Right lobe of liver (tissue), 6 donors: ENCODE data around the gene PPM1H. TPM values are rescaled to one million over a fixed set of nuclear protein-coding genes. Genes with fewer than 3 reads are reported as not detected.

Experiments used
- ATAC-seq, 4 donors: fragments of 200-7000 bp; cut with Tn5 transposase; one replicate each; pipeline ENCODE4 v1.9.1; 2020; ENCODE audit warnings: mild to moderate bottlenecking in 4 of 4, moderate library complexity in 4 of 4
- DNase-seq, 3 donors: peaks; one replicate each; pipeline ENCODE4 v3.0.0-alpha.2; 2020
- H3K27ac ChIP-seq, 3 donors: fragments of 200-600 bp; one replicate each; pipeline ENCODE4 v1.8.0; 2022
- H3K27me3 ChIP-seq, 2 donors: fragments of 200-600 bp; one replicate each; pipeline ENCODE4 v1.8.0; 2022
- H3K36me3 ChIP-seq, 4 donors: fragments of 200-600 bp; sonication (generic) in 1 of 4; one replicate each; pipeline versions ENCODE4 v1.5.1 to v1.8.0; 2017 to 2022; ENCODE audit warnings: control low read depth in 1 of 4
- H3K4me1 ChIP-seq, 4 donors: fragments of 200-600 bp; sonication (generic) in 1 of 4; one replicate each; pipeline versions ENCODE4 v1.5.1 to v1.8.0; 2017 to 2022; ENCODE audit warnings: control low read depth in 1 of 4
- H3K4me3 ChIP-seq, 3 donors: fragments of 200-600 bp; one replicate each; pipeline ENCODE4 v1.8.0; 2022
- H3K9me3 ChIP-seq, 4 donors: fragments of 200-600 bp; sonication (generic) in 1 of 4; one replicate each; pipeline versions ENCODE4 v1.5.1 to v1.8.0; 2017 to 2022; ENCODE audit warnings: control low read depth in 1 of 4
- CTCF ChIP-seq, 4 donors: fragments of 200-600 bp in 3 of 4; fragments of 450-650 bp in 1 of 4; IDR thresholded peaks; one replicate each; pipeline versions ENCODE4 v1.5.1 to v1.8.0; 2016 to 2022; ENCODE audit warnings: antibody characterized with exemption in 4 of 4, mild to moderate bottlenecking in 2 of 4
- POLR2A ChIP-seq: fragments of 450-650 bp; IDR thresholded peaks from one replicate; pipeline ENCODE4 v1.6.1; 2017; ENCODE audit warnings: antibody characterized with exemption, mild to moderate bottlenecking
- WGBS: methylation state at CpG from one replicate; pipeline ENCODE4 v1.1.6; 2018; ENCODE audit warnings: low coverage, low lambda C conversion rate; ENCODE audit not compliant: insufficient coverage; ENCODE audit errors: missing lambda C conversion rate; 5-methylcytosine and 5-hydroxymethylcytosine counted together
- intact Hi-C, 2 donors: fragments of 100-400 bp; cut with DNase I; formaldehyde crosslinking; loops; one replicate each; pipeline versions ENCODE4 v1.11.2 to v1.14.1; 2022
- total RNA-seq, 6 experiments: library from RNA; depleted of rRNA in 2 of 6; stranded (reverse); fragments of >200 nt in 2 of 6; fragmentation: NEBNext Ultra II Directional in 3 of 6; extraction: Animal tissue kit (Norgen Biotek cat#: 25700) in 3 of 6; gene quantifications; one replicate each; pipeline versions ENCODE4 v1.1.0 to v1.2.4, GENCODE V29; 2016 to 2023
- donor health status: DM: no; HTN: yes; CAD: no.
- donor health status: DM: no; HTN: no; CAD: no.
- donor health status: DM: no; HTN: no; CAD: no.
- donor health status: DM: no; HTN: yes; CAD: no.
- donor health status: DM: no; HTN: yes; CAD: no.

PPM1H gene
- total RNA-seq, 6 experiments from 2014 or later = 3.8 to 9.2 (median 6.5) TPM

DNA sequence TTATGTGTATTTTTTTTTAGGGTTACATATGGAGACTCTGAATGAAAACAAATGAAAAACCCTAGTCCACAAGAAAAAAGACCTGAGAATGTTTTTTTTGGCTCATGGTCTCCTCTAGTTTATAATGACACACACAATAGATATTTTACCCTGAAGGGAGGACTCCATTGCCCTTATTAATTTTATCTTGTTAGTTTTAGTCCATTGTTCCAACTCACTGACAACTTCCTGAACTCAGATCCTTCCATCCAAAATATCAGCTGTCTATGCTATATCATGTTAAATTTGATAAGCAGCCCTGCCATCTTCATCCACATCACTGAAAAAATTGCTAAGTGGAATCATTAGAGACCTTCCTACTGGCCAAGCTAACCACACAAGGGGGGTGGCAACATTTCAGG is 236.2 kb downstream of the PPM1H start:
- TF ChIP-seq POLR2A (no peak), CTCF (IDR thresholded peaks at IDR 0.05) (no peak)
- DNase-seq (no peak), ATAC-seq (no peak)
- peaks cover 0 to 3% (median under 1%) of the 10 kb centered on the region in 4 donors for H3K4me1 ChIP-seq
- H3K27me3 ChIP-seq = no peaks in the 10 kb centered on the region
- no peaks in the 10 kb centered on the region for H3K36me3 ChIP-seq
- no peaks in the 10 kb centered on the region for H3K9me3 ChIP-seq
- intact Hi-C loops = no loop called here
- no peak overlapping the region for H3K4me3 ChIP-seq
- H3K27ac ChIP-seq = no peak overlapping the region

DNA sequence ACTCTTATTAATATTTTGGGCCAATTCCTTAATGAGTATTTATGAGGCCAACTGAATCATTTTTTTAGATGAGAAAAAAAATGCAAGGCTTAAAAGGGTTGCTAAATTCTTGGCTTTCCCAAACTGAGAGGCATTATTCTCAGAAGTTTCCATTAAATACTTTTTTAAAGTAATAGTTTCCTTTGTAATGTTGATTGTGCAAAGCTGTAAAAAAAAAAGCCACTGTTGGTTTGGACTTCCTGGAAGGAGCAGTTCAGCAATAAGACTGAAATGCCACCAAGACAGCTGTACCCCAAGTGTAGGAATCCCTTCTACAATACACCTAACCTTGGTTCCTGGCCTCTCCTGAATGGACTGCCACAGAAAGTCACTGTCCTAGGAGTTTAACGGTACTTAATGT is 237.1 kb downstream of the PPM1H start:
- ATAC-seq = no peak
- Histone ChIP-seq H3K36me3 (no peaks in the 10 kb centered on the region), H3K4me3 (no peak overlapping the region), H3K9me3 (no peaks in the 10 kb centered on the region), H3K27me3 (no peaks in the 10 kb centered on the region), H3K27ac (no peak overlapping the region), H3K4me1 (peaks cover 0 to 3% (median 0%) of the 10 kb centered on the region in 4 donors)
- no peak for DNase-seq
- WGBS = 100% methylated on average over 1 of the region's 1 CpG
- TF ChIP-seq CTCF (IDR thresholded peaks at IDR 0.05) = no peak
- TF ChIP-seq POLR2A = no peak
- intact Hi-C loops = no loop called here

DNA sequence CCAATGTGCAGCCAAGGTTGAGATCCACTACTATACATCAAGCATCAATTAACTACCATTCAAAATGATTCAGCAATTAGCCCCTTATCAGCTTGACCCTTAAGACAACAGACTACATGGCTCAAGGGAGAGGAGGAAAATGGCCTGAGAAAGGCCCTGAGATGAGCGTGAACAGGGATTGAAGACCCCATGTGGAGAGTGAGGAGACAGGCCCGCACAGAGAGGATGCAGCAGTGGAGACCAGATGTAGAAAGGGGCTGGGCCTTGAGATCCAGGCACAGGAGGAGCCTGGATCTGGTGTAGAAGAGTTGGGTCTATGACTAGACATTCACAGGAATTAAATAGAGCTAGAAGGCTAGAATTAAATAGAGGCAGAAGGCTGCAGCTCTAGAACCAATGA is 239.3 kb downstream of the PPM1H start:
- Histone ChIP-seq H3K4me3 (no peak overlapping the region), H3K36me3 (no peaks in the 10 kb centered on the region), H3K4me1 (no peaks in the 10 kb centered on the region), H3K9me3 (no peaks in the 10 kb centered on the region), H3K27ac (no peak overlapping the region), H3K27me3 (no peaks in the 10 kb centered on the region)
- WGBS = 100% methylated on average over 2 of the region's 2 CpGs
- DNase-seq = no peak
- no peak for TF ChIP-seq CTCF (IDR thresholded peaks at IDR 0.05)
- TF ChIP-seq POLR2A = no peak
- intact Hi-C loops = no loop called here
- no peak for ATAC-seq

DNA sequence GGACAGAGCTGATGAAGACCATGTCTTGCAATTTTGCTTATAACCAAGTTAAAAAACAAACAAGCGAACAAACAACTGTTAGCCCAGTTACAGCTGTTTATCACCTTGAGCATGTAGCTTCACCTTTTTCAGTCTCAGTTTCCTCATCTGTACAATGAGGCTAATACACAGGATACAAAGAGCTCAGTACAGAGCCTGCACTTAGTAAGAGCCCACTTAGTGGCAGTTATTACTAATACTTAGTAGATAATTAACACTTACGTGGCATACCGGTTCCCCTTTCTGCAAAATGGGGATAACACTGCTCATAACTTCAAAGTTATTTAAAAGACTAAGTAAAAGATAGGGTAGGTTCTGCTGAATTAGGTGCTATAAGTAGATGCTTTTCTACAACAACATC is 240.3 kb downstream of the PPM1H start:
- no peak overlapping the region for H3K4me3 ChIP-seq
- 96% methylated on average over 3 of the region's 3 CpGs for WGBS
- no peaks in the 10 kb centered on the region for H3K36me3 ChIP-seq
- H3K27ac ChIP-seq = no peak overlapping the region
- H3K27me3 ChIP-seq = no peaks in the 10 kb centered on the region
- no peak for TF ChIP-seq CTCF (IDR thresholded peaks at IDR 0.05)
- no peak for TF ChIP-seq POLR2A
- DNase-seq (no peak), ATAC-seq (no peak)
- intact Hi-C loops = no loop called here
- peaks cover 0 to under 1% (median under 1%) of the 10 kb centered on the region in 4 donors for H3K4me1 ChIP-seq
- H3K9me3 ChIP-seq = no peaks in the 10 kb centered on the region

DNA sequence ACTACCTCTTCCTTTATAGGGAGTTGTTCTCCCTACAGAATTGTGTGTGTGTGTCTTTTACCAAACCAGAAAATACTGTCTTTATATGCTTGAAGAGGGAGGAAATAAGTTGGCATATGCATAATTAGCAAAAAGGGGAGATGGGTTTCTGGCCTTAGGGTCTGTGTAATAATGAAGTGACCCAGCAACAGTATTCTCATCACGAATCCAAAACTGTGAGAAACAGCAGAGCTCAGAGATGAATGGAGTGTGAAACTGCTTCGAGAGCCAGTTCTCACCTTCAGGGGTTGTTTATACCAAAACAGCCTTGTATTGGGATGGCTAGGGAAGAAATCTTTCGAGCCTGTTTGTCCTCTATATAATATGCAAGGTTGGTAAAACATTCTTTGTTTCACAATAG is 240.8 kb downstream of the PPM1H start:
- Histone ChIP-seq H3K4me3 (no peak overlapping the region), H3K27me3 (no peaks in the 10 kb centered on the region), H3K27ac (no peak overlapping the region), H3K4me1 (peaks cover 0 to 6% (median 3%) of the 10 kb centered on the region in 4 donors), H3K36me3 (no peaks in the 10 kb centered on the region), H3K9me3 (no peaks in the 10 kb centered on the region)
- no peak for DNase-seq
- 76% methylated on average over 3 of the region's 3 CpGs for WGBS
- ATAC-seq = no peak
- intact Hi-C loops = no loop called here
- TF ChIP-seq CTCF (IDR thresholded peaks at IDR 0.05) = no peak
- TF ChIP-seq POLR2A = no peak
